AG04449 (cell line): ENCODE results near the gene UBXN11.
"Not testable (repeated sequence)": the region's sequence is repeated elsewhere in the genome, so short reads cannot be mapped to it uniquely, and the experiment has no call there.

ENCODE experiments used
- CTCF ChIA-PET: fragments of 350-600 bp; formaldehyde crosslinking; extraction: SDS; loops from one replicate; lab custom pipeline; 2021; ENCODE audit warnings: antibody characterized with exemption; lab: Yijun Ruan, JAX
- POLR2A ChIA-PET: fragments of 400-600, 350-600 bp; formaldehyde crosslinking; extraction: SDS; loops from one replicate; lab custom pipeline; 2020; ENCODE audit warnings: antibody characterized with exemption, inconsistent platforms; lab: Yijun Ruan, JAX
- DNase-seq: peaks from one replicate; pipeline ENCODE4 v3.0.0-alpha.2; 2010; ENCODE audit warnings: low read depth, low spot score
- H3K4me3 ChIP-seq: 2 replicates; pipeline ENCODE4 v1.5.1; 2011; ENCODE audit warnings: low read depth, mild to moderate bottlenecking, control low read depth, low read length
- CTCF ChIP-seq: IDR thresholded peaks from one replicate; pipeline ENCODE4 v1.5.1; 2011; ENCODE audit warnings: mild to moderate bottlenecking, moderate library complexity, low read length, control low read depth, inconsistent platforms; ENCODE audit not compliant: insufficient read depth; ENCODE audit errors: missing control alignments

Gene UBXN11

GRCh38 chr1:26338670-26339069, 32.2 kb upstream of the UBXN11 start:
- H3K4me3 ChIP-seq, result no peak overlapping the region
- ChIA-PET CTCF (interaction anchor here (0.9 to 2.4 kb wide), 5 partner anchors 10 to 25 kb away, joined by 3 to 9 read pairs (median 4); no protein-coding TSS in a partner anchor), POLR2A (interaction anchor here (0.9 kb wide), 1 partner anchor 9 kb away, joined by 4 read pairs; no protein-coding TSS in a partner anchor)
- no peak for TF ChIP-seq CTCF
- no peak for DNase-seq

- ChIA-PET POLR2A (no interaction called here), CTCF (interaction anchor here (1.2 to 2.4 kb wide), 5 partner anchors 11 to 78 kb away, joined by 3 to 9 read pairs (median 4); no protein-coding TSS in a partner anchor)
- DNase-seq, result no peak
- no peak for TF ChIP-seq CTCF
- H3K4me3 ChIP-seq, result no peak overlapping the region
These were observed 31.2 kb upstream of the UBXN11 start for GRCh38 chr1:26337625-26338024.

GRCh38 chr1:26337206-26337535, 30.7 kb upstream of the UBXN11 start:
- ChIA-PET POLR2A (no interaction called here), CTCF (interaction anchor here (1.3 to 2.4 kb wide), 3 partner anchors 16 to 78 kb away, joined by 4 to 9 read pairs (median 5); no protein-coding TSS in a partner anchor)
- H3K4me3 ChIP-seq, result no peak overlapping the region
- no peak for TF ChIP-seq CTCF
- DNase-seq, result no peak

GRCh38 chr1:26336477-26337205, 30.2 kb upstream of the UBXN11 start:
- no peak for TF ChIP-seq CTCF
- ChIA-PET CTCF (interaction anchor here (1.1 to 1.5 kb wide), 4 partner anchors 15 to 79 kb away, joined by 3 to 6 read pairs (median 4); no protein-coding TSS in a partner anchor), POLR2A (interaction anchor here (0.6 kb wide), 1 partner anchor 64 kb away, joined by 3 read pairs; no protein-coding TSS in a partner anchor)
- DNase-seq, result no peak
- peak overlapping the region; percentile 60 for H3K4me3 ChIP-seq

GRCh38 chr1:26335774-26336476, 29.5 kb upstream of the UBXN11 start:
- peak overlapping the region; percentile 60 for H3K4me3 ChIP-seq
- POLR2A ChIA-PET, result interaction anchor here (0.6 kb wide), 1 partner anchor 65 kb away, joined by 3 read pairs; no protein-coding TSS in a partner anchor
- CTCF ChIA-PET, result interaction anchor here (1.0 to 3.0 kb wide), 7 partner anchors 14 to 163 kb away, joined by 3 to 10 read pairs (median 4); no protein-coding TSS in a partner anchor
- no peak for TF ChIP-seq CTCF
- no peak for DNase-seq

- CTCF ChIA-PET, result interaction anchor here (0.7 to 4.2 kb wide), 5 partner anchors 9 to 58 kb away, joined by 3 to 37 read pairs (median 4); no protein-coding TSS in a partner anchor
- H3K4me3 ChIP-seq, DNase-seq, POLR2A ChIA-PET: not testable (repeated sequence)
These were observed 26.9 kb upstream of the UBXN11 start for GRCh38 chr1:26333312-26333711.
